Stimulated activated CD4-positive, alpha-beta T cell treated with anti-CD3 and anti-CD28 coated beads, Interleukin-1b, Interleukin-23, amount 100 ng/mL, for 24 hours (primary cell): ENCODE data around the gene ZBBX.

Source experiments
- DNase-seq, 4 experiments: peaks; one replicate each; pipeline ENCODE4 v3.0.0-alpha.2; 2020; ENCODE audit warnings: low read depth in 4 of 4, low spot score in 1 of 4

The ZBBX gene

GRCh38 chr3:167318306-167318705, 61.8 kb downstream of the ZBBX start:
- DNase-seq: no peak

DNA sequence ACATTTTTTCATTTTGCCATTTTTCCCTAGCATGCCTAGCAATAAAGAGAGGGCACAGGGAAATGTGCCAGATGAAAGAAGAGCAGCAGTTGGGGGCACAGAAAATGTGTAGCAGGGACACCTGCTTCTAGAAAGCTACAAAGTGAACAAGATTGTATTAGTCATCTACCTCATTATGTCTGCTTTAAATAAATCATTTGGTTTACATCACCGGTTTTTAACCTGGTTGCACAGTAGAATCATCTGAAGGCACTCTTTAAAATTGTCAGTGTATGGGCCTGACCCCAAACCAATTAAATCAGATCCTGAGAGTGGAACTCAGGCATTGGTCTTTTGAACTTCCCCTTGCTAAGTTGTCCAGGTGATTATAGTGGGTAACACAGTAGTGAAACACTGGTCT, 73.8 kb downstream of the ZBBX start:
- no peak for DNase-seq

GRCh38 chr3:167305340-167305890, 74.7 kb downstream of the ZBBX start:
- DNase-seq: no peak

DNA sequence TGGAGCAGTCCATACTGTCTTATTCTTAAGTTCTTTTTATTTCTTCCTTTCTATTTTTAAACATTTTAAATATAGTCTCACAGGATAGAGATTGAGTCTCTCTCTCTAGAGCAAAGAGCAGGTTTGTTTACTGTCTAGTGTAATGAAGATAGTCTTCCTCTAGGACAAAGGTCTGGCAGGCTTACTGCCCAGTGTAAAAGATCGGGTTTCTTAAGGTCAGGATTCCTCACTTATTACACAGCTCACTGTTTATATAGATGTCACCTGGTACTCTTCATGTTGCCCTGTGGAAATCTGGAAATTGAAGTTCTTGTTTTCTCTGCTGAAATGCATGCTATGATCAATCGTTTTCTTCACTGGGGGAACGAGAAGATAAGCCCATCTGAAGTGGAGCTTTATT, 76.0 kb downstream of the ZBBX start:
- DNase-seq: no peak

- DNase-seq: no peak
These were observed 77.4 kb downstream of the ZBBX start for GRCh38 chr3:167302678-167303077.

DNA sequence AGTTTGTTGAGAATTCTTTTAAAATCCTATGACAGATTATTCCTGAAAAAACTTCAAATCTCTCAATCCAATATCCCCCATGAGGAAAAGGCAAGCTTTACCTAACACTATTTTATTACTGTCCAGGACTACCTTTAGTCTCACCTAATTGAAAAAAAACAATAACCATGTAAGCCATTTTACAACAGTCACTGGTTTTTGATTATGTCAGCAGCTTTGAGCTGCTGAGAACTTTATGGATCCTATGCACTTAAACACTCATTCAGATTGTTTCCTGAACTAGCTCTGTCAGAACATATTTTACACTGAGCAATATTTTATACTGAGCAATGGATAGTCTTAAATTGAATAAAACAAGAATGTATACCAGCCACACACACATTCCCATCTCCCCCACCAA, 79.9 kb downstream of the ZBBX start:
- DNase-seq: no peak

- no peak for DNase-seq
These were observed 90.7 kb downstream of the ZBBX start for GRCh38 chr3:167289435-167289834.

DNA sequence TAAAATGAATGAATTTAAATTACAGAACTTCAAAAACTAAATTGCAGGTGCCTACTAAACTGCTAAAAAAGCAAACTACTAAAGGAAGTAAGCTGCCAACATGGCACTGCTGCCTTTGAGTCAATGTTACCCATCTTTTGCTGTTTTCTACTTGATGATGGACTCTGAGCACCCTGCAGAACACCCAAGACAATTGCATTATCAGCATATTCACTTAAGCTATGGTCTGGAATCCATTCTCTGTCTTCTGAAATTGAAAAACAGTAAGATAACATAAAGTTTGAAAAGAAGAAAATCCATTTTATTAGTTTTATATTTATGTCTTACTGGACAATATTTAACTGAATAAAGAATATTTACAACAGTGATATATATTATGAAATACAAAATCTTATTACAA, 91.4 kb downstream of the ZBBX start:
- no peak for DNase-seq

DNA sequence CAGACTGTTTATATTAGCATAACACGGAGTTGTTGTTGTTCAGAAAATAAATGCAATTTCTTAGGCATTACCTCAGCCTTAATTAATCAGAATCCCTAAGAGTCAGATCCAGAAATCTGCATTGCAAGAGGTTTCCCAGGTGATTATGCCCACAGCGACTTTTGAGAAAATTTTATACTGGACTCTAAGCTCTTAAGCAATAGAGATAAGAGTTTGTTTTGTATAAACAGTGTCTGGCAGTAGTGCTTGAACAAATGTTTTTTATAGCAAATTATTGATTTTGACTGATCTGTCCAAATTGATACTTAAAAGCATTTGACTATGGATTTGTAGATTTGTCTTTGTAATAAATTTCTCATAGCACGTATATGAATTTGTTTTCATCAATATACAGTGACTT, 92.8 kb downstream of the ZBBX start:
- no peak for DNase-seq

DNA sequence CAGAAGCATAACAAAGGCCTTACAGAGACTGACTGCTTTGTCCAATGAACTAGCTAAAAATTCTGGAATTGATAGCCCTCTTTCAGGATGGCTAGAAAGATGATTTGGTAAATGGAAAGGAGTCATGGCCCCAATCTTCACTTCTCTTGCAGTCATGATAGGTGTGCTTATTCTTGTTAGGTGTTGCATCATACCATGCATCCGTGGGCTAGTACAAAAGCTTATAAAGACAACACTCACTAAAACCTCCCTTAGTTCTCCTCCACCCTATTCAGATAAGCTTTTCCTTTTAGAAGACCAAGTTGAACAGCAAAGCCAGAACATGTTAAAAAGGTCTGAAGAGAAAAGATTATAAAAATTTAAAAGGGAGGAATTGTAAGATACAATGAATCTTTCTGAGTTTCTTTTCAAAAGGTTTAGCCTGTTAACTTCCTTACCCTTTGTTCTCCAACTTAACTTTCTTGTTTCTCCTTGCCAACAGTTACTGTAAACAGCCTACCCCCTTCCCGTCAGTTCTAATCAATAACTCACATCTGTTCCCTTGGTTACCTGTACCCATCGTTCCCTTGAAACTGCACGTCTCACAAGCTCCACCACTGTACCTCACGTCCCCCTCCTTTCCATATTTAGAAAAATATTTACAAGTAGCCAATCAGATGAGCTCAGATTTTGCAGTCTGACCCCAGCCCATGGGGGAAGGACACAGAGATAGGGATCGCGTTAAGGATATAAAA, 105.8 kb downstream of the ZBBX start:
- DNase-seq: no peak

GRCh38 chr3:167253037-167253436, 127.1 kb downstream of the ZBBX start:
- no peak for DNase-seq

DNA sequence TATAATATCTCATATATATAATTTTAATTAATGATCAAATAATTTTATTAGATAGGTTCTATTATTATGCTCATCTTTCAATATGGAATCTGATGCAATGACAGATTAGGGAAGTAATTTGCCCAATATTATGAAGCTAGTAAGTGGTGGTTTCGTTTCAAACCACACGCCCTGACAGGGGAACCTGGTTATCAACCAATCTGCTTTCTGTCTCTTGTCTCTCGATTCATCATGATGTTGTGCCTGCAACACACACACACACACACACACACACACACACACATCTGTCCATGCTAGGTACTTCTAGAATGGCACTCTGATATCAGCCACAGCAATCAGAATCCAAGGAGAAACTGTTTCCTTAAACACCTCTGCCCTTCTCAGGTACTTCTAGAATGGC, 128.4 kb downstream of the ZBBX start:
- DNase-seq: no peak

DNA sequence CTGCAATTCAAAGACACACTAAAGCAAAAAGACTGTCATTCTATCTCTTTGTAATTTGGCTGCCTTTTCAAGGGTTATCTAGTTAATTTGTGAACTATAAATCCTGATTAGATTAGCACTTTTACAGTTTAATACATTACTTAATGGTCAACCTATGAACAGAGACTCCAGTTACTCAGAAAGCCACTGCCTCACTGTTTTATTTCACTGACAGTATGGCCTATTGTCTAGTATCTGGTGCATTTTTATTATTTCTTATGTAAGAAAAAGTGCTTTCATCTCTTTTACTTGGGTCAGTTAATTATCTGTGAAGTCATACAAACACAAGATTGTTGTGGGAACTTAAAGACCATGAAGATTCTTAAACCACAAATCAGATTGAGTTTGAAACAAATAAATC, 133.8 kb downstream of the ZBBX start:
- DNase-seq: no peak

DNA sequence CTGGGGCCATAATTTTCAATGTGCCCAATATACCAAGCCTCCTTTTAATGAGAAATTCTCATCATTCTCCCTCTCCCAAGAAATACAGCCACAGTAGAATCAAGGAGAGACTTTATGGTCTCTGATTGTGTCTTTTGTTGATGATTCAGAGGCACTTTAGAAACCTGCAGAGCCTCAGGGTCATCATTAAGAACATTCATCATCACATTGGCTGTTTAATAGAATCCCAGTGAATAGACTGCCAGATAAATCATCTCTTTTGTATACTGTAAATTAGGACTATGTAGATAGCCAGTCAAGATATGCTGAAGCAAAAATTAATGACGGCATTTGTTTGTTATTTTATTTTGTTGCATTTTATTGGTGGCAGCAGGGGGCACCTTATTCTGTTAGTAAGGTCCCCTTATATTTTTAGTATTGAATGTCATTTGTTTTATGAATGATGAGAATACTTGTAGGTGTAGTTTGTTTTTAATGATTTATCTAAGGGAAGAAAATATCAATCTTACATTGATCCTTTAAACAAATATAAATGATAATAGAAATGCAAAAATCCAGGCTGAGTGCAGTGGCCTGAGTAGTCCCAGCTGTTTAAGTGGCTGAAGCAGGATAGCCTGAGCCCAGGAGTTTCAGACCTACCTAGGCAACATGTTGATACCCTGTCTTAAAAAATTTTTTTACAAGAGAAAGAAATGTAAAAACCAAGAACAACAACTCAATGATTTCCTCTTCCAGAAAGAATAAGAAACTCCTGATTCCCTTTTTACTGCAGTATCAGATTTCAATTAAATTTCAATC, 138.8 kb downstream of the ZBBX start:
- no peak for DNase-seq

- no peak for DNase-seq
These were observed 152.0 kb downstream of the ZBBX start for GRCh38 chr3:167228135-167228534.

DNA sequence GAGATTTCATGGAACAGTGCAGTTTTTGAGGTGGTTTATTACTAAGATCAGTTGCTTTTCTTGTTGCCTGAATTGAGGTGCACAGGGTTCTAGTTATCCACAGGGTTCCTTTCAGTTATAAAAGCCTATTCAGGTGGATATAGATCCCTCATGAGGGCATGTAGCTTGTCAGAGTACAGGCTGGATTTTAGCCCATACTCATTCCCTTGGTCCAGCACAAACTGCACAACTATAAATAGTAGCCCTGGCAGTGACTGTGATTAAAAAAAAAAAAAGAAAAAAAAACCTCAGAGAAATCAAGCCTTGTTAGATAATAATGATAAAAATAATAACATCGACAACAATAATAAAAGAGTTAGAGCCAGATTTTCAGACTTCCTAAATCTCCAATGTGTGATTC, 154.3 kb downstream of the ZBBX start:
- no peak for DNase-seq

GRCh38 chr3:167209011-167209410, 171.1 kb downstream of the ZBBX start:
- DNase-seq: no peak

DNA sequence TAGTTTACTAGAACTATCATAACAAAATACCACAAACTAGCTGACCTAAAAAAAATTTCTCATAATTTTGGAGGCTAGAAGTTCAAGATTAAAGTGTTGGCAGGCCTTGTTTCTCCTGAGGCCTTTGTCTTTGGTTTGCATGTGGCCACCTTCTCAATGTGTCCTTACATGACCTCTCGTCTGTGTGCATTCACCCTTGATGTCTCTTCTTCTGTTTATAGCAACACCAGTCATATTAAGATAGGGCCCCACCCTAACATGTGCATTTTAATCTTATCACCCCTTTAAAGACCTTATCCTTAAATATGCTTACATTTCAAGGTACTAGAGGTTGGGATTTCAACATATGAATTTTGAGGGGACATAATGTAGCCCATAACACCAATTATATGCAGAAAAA, 177.0 kb downstream of the ZBBX start:
- DNase-seq: no peak

DNA sequence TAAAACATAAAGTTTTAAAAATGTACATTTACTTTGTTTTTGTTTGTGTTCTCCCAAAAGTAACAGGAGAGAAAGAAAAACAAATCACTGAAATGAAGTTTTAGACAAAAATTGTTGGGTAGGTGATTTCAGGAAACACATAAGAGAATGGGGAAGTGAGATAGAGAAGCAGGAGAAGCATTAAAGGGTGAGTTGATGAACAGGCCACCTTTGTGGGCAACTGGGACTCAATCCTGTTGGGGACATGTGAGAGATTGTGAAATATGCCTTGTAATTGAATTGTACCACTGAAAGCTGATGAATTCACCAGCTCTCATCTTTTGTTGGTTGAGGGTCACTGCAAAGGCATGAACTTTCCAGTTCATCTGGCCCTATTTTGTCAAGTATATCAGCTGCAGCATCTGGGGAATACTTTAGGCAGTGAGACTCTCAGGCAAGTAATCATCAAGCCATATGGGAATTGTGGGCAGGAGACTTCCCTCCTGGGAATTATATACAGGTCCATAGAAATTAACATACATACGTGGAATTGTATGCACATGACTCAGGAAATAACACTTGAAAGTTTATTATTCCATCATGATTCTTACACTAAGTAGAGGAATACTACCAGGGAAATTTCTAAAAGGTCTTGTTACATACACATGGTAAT, 181.0 kb downstream of the ZBBX start:
- no peak for DNase-seq
